HG02642 (cell line): ENCODE results near the gene SNRPA1.

ENCODE experiments used
- ATAC-seq: cut with Tn5 transposase; IDR thresholded peaks from one replicate; pipeline ENCODE4 v1.9.1; 2021; ENCODE audit warnings: mild to moderate bottlenecking; ENCODE audit not compliant: unreplicated experiment, poor library complexity

The SNRPA1 gene

GRCh38 chr15:101320501-101321052 is 25.5 kb upstream of the SNRPA1 start:
- no peak for ATAC-seq

- no peak for ATAC-seq
These were observed 23.8 kb upstream of the SNRPA1 start for GRCh38 chr15:101318839-101319238.

- no peak for ATAC-seq
These were observed 23.2 kb upstream of the SNRPA1 start for GRCh38 chr15:101318147-101318819.

GRCh38 chr15:101317336-101317872 is 22.4 kb upstream of the SNRPA1 start:
- ATAC-seq, result no peak

GRCh38 chr15:101316529-101316928 is 21.5 kb upstream of the SNRPA1 start:
- no peak for ATAC-seq

- no peak for ATAC-seq
These were observed 20.7 kb upstream of the SNRPA1 start for GRCh38 chr15:101315736-101316135.

- ATAC-seq, result no peak
These were observed 19.5 kb upstream of the SNRPA1 start for GRCh38 chr15:101314336-101315125.

GRCh38 chr15:101313041-101313761 is 18.2 kb upstream of the SNRPA1 start:
- ATAC-seq, result no peak

GRCh38 chr15:101310508-101310907 is 15.5 kb upstream of the SNRPA1 start:
- ATAC-seq, result no peak

GRCh38 chr15:101310161-101310480 is 15.1 kb upstream of the SNRPA1 start:
- ATAC-seq, result no peak

- no peak for ATAC-seq
These were observed 14.6 kb upstream of the SNRPA1 start for GRCh38 chr15:101309436-101310160.

- ATAC-seq, result no peak
These were observed 13.8 kb upstream of the SNRPA1 start for GRCh38 chr15:101308604-101309435.

GRCh38 chr15:101307897-101308603 is 13.0 kb upstream of the SNRPA1 start:
- no peak for ATAC-seq

GRCh38 chr15:101307048-101307896 is 12.2 kb upstream of the SNRPA1 start:
- no peak for ATAC-seq

GRCh38 chr15:101306341-101307047 is 11.4 kb upstream of the SNRPA1 start:
- no peak for ATAC-seq

- no peak for ATAC-seq
These were observed 10.8 kb upstream of the SNRPA1 start for GRCh38 chr15:101305820-101306255.

- no peak for ATAC-seq
These were observed 8.4 kb upstream of the SNRPA1 start for GRCh38 chr15:101303408-101303807.
